ENCODE results near the gene PLEKHH2. TPM values are rescaled to one million over a fixed set of nuclear protein-coding genes. Genes with fewer than 3 reads are reported as not detected.

The PLEKHH2 gene
- total and polyA plus RNA-seq, 2 experiments from 2014 or later, result 3.3 to 5.1 TPM

DNA sequence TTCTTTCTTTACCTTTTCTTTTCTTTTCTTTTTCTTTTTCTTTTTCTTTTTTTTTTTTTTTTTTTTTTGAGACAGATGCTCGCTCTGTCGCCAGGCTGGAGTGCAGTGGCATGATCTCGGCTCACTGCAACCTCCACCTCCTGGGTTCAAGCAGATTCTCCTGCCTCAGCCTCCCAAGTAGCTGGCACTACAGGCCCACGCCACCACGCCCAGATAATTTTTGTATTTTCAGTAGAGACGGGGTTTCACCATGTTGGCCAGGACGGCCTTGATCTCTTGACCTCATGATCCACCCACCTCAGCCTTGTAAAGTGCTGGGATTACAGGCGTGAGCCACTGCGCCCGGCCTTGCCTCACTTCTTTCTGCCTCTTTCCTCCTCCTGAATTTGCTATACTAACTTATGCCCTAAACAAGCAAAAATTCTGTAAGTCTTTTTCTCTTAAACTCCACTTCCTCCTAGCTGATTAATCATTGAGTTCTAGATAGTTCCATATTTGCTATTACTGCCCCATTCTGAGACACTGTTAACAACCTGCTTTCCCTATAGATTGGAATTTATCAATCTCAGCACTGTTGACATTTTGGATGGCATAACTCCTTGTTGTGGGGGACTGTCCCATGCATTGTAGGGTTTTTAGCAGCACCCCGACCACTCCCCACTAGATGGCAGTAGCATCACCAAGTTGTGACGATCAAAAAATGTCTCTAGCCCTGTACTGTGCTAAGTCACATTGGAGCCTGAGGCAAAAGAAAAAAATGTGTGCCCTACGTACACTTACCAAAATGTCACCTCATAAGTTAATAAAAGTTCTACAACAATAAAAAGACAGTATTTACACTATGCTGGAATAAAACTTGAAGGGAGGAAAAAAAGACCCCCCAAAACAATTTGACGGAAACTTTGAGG lies 24.8 kb upstream of the PLEKHH2 start:
- Histone ChIP-seq H3K4me2 (no peak overlapping the region), H3K4me1 (ENCODE audit: insufficient read depth) (no peaks in the 10 kb centered on the region), H4K20me1 (ENCODE audit: insufficient read depth, poor library complexity, severe bottlenecking) (no peaks in the 10 kb centered on the region), H2AFZ (no peak overlapping the region), H3K36me3 (replicated peaks; ENCODE audit: insufficient read depth, low read depth) (no peaks in the 10 kb centered on the region), H3K4me3 (no peak overlapping the region), H3K79me2 (no peaks in the 10 kb centered on the region), H3K9me3 (ENCODE audit: low read depth) (no peaks in the 10 kb centered on the region), H3K27ac (no peak overlapping the region), H3K27me3 (no peaks in the 10 kb centered on the region), H3K9me2 (replicated peaks; ENCODE audit: insufficient read depth) (no peaks in the 10 kb centered on the region)
- peak; percentile 80 for DNase-seq (ENCODE audit: low spot score)
- TF ChIP-seq EZH2phosphoT487 (IDR thresholded peaks at IDR 0.05; ENCODE audit: low read depth, severe bottlenecking, unreplicated experiment), result no peak
- TF ChIP-seq EZH2 (IDR thresholded peaks at IDR 0.05; ENCODE audit: borderline replicate concordance), result no peak
- TF ChIP-seq, protein P1, sequence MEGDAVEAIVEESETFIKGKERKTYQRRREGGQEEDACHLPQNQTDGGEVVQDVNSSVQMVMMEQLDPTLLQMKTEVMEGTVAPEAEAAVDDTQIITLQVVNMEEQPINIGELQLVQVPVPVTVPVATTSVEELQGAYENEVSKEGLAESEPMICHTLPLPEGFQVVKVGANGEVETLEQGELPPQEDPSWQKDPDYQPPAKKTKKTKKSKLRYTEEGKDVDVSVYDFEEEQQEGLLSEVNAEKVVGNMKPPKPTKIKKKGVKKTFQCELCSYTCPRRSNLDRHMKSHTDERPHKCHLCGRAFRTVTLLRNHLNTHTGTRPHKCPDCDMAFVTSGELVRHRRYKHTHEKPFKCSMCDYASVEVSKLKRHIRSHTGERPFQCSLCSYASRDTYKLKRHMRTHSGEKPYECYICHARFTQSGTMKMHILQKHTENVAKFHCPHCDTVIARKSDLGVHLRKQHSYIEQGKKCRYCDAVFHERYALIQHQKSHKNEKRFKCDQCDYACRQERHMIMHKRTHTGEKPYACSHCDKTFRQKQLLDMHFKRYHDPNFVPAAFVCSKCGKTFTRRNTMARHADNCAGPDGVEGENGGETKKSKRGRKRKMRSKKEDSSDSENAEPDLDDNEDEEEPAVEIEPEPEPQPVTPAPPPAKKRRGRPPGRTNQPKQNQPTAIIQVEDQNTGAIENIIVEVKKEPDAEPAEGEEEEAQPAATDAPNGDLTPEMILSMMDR (IDR thresholded peaks at IDR 0.05; ENCODE audit: poor library complexity), result peak; percentile 81
- WGBS (ENCODE audit: low lambda C conversion rate, missing lambda C conversion rate), result 60% methylated on average over 13 of the region's 14 CpGs

DNA sequence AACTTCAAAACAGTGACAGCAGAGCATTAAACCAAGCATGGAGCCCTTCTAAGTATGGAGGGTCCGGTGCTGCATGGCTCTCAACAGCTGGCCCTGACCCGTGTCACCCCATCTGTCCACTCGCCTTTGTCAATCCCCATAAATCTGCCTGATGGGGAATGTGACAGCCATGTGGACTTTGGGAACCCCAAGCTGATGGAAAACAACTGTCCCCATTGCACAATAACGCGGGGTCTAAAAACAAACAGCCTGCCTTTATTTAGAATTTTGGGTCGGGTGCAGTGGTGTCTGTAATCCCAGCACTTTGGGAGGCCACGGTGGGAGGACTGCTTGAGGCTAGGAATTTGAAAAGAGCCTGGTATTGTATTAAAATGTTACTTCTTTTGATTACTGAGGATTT lies 24.1 kb upstream of the PLEKHH2 start:
- Histone ChIP-seq H3K4me2 (no peak overlapping the region), H3K27me3 (no peaks in the 10 kb centered on the region), H3K9me2 (replicated peaks; ENCODE audit: insufficient read depth) (no peaks in the 10 kb centered on the region), H3K27ac (no peak overlapping the region), H3K4me3 (no peak overlapping the region), H3K79me2 (no peaks in the 10 kb centered on the region), H2AFZ (no peak overlapping the region), H3K4me1 (ENCODE audit: insufficient read depth) (no peaks in the 10 kb centered on the region), H3K36me3 (replicated peaks; ENCODE audit: insufficient read depth, low read depth) (no peaks in the 10 kb centered on the region), H3K9me3 (ENCODE audit: low read depth) (no peaks in the 10 kb centered on the region), H4K20me1 (ENCODE audit: insufficient read depth, poor library complexity, severe bottlenecking) (no peaks in the 10 kb centered on the region)
- TF ChIP-seq EZH2 (IDR thresholded peaks at IDR 0.05; ENCODE audit: borderline replicate concordance) (no peak), EZH2phosphoT487 (IDR thresholded peaks at IDR 0.05; ENCODE audit: low read depth, severe bottlenecking, unreplicated experiment) (no peak)
- TF ChIP-seq, protein P1 (IDR thresholded peaks at IDR 0.05; ENCODE audit: poor library complexity), result no peak
- no peak for DNase-seq (ENCODE audit: low spot score)
- 70% methylated on average over 7 of the region's 7 CpGs for WGBS (ENCODE audit: low lambda C conversion rate, missing lambda C conversion rate)

DNA sequence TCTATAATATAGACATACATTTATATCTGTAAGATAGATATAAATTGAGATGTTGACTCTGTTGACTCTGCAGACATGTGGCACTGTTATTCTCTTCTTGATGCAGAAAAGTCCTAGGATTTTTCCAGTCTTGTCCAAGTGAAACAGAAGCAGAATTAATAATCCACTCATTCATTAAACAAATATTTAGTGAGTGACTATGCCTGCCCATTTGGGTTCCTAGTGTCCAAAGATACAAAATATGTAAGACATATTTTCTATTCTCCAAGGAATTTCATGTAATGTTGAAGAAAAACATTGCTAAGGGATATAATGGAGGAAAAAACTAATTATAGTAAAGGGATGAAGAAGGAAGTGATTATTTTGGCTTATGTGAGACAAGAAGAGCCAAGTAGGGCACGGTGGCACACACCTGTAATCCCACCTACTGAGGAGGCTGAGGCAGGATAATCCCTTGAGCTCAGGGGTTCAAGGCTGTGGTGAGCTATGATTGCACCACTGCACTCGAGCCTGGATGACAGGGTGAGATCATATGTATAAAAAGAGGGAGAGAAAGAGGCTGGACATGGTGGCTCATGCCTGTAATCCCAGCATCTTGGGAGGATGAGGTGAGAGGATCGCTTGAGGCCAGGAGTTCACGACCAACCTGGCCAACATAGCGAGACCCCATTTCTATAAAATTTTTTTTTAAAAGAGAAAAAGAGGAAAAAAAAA lies 19.9 kb upstream of the PLEKHH2 start:
- TF ChIP-seq, protein P1 (IDR thresholded peaks at IDR 0.05; ENCODE audit: poor library complexity), result no peak
- no peak for TF ChIP-seq EZH2phosphoT487 (IDR thresholded peaks at IDR 0.05; ENCODE audit: low read depth, severe bottlenecking, unreplicated experiment)
- no peak for TF ChIP-seq EZH2 (IDR thresholded peaks at IDR 0.05; ENCODE audit: borderline replicate concordance)
- 77% methylated on average over 5 of the region's 5 CpGs for WGBS (ENCODE audit: low lambda C conversion rate, missing lambda C conversion rate)
- Histone ChIP-seq H3K27me3 (peaks cover 3% of the 10 kb centered on the region), H3K4me3 (no peak overlapping the region), H3K4me2 (no peak overlapping the region), H3K4me1 (ENCODE audit: insufficient read depth) (no peaks in the 10 kb centered on the region), H3K79me2 (no peaks in the 10 kb centered on the region), H3K27ac (no peak overlapping the region), H3K9me2 (replicated peaks; ENCODE audit: insufficient read depth) (no peaks in the 10 kb centered on the region), H3K36me3 (replicated peaks; ENCODE audit: insufficient read depth, low read depth) (no peaks in the 10 kb centered on the region), H2AFZ (no peak overlapping the region), H4K20me1 (ENCODE audit: insufficient read depth, poor library complexity, severe bottlenecking) (no peaks in the 10 kb centered on the region), H3K9me3 (ENCODE audit: low read depth) (no peaks in the 10 kb centered on the region)
- DNase-seq (ENCODE audit: low spot score), result no peak

Data from hepatocyte (in vitro differentiated cells).